ENCODE data around the gene SPRR1B. TPM values are rescaled to one million over a fixed set of nuclear protein-coding genes. Genes with fewer than 3 reads are reported as not detected.
"Not testable (repeated sequence)": the region's sequence is repeated elsewhere in the genome, so short reads cannot be mapped to it uniquely, and the experiment has no call there.

The SPRR1B gene, protein sequence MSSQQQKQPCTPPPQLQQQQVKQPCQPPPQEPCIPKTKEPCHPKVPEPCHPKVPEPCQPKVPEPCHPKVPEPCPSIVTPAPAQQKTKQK
- not detected for total RNA-seq
- long read RNA-seq, result 0 reads

DNA sequence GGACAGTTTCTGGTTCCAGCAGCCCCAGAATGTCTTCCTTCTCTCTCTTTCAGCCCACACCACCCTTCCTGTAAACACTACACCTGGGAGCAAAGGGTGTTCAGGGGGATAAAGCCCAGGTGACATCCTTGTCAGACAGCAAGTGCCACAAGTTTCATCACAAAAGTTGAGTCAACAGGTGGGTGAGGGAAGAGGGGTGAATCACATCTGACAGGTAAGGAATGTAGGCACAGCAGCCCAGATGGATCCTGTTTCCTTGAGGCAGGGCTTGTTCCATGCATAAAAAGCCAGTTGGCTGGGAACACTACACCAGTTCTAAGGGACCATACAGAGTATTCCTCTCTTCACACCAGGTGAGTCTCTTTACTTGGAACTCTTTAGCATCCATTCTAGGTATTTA lies at the start of gene SPRR1B:
TSS of gene SPRR1B (plus strand) at position 309 of the 400 bp plus-strand sequence. CDS start 1,143 bp downstream, outside the sequence.
- ATAC-seq (no peak), DNase-seq (ENCODE audit: missing footprints) (no peak)
- intact Hi-C loops (cut with DNase I), result no loop called here

DNA sequence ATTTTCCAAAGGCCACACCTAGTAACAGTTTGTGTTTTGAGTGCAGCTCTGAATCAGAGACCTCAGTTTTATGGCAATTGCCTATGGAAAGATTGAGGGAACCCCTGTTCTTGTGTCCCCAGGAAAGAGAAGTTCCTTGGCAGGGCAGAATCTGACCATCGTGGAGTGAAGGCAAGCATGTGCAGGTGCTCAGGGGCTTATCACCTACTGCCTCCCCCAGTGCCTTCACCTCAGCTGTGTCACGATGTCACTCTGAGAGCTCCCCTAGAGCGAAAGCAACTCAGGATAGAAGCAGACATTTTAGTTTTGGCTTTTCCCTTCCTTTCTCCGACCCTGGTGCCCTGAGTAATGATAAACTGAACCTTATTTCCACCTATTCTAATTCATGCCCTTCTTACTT lies 48.9 kb upstream of the SPRR1B start:
- DNase-seq (ENCODE audit: missing footprints) (no peak), ATAC-seq (no peak)
- intact Hi-C loops (cut with DNase I), result no loop called here

DNA sequence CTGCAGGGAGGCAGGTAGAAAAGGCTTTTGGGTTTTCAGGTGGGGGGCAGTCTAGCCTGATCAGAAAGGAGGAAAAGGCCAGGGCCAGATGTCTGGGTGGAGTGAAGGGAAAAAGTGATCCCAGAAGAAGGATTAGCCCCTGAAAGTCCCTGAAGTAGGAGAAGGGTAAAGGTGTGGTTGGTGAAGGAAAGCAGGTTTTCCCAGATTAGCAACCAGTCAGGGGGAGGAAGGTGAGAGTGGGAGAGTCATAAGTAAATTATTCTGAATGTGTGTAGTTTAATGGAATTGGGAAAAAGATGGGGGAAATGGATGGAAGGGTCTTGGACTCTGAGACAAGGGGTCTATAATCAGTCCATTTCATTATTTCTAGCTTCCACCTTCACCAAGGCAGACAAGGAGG lies 47.8 kb upstream of the SPRR1B start:
- ATAC-seq, result no peak
- intact Hi-C loops (cut with DNase I), result no loop called here
- DNase-seq (ENCODE audit: missing footprints), result no peak

DNA sequence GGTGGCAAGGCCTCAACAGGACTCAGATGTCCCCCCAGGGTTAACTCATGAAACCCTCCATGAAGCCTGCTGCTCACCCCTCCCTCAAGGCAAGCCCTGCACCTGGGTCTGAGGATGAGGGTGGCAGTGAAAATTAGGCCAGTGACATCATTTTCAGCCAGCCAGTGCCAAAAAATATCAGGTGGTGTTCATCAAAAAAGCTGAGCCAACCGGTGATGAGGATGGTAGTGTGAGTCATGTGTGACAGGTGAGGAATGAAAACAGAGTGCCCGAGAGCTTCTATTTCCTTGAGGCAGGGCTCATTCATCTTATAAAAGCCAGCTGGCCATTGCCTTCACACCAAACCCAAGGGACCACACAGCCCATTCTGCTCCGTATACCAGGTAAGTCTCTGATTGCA lies 47.3 kb upstream of the SPRR1B start, which contains the start of gene SPRR1A:
TSS of gene SPRR1A (plus strand) at position 339 of the 400 bp plus-strand sequence. CDS start 1,150 bp downstream, outside the sequence.
- no peak for DNase-seq (ENCODE audit: missing footprints)
- no peak for ATAC-seq
- intact Hi-C loops (cut with DNase I), result no loop called here

DNA sequence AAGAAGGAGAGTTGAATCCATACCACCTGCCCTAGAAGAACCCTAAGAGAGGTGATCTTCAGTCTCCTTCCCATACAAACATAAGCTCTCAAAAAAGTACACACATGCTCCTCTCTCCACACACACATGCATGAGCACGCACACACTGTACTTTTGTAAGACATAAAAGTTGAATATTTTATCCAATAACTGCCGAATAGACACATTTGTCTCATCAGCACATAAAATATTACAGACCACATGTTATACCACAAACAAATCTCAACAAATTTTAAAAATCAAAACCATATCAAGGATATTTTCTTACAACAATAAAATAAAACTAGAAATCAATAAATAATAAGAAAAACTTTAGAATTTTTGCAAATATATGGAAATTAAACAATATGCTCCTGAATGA lies 44.4 kb upstream of the SPRR1B start:
- DNase-seq (ENCODE audit: missing footprints) (no peak), ATAC-seq (no peak)
- intact Hi-C loops (cut with DNase I), result no loop called here

DNA sequence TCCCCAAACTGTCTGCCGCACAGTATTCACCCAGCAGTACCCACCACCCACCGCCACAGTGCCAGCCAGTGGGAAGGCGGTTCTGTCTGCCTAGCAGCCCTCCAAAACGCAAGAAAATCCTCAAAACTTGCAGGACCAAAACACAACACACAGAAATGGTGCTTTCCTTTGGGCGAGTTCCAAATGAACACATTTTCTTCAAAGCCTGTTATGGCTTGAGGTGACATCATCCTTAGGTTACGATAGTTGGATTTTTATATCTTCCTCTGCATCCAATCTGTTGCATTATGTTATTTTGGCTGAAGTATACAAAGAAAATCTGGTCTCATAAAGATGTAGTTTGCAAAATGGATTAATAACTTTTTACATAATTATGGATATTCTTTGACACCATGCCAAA lies 37.8 kb upstream of the SPRR1B start:
- intact Hi-C loops (cut with DNase I), result no loop called here
- ATAC-seq, result no peak
- no peak for DNase-seq (ENCODE audit: missing footprints)

DNA sequence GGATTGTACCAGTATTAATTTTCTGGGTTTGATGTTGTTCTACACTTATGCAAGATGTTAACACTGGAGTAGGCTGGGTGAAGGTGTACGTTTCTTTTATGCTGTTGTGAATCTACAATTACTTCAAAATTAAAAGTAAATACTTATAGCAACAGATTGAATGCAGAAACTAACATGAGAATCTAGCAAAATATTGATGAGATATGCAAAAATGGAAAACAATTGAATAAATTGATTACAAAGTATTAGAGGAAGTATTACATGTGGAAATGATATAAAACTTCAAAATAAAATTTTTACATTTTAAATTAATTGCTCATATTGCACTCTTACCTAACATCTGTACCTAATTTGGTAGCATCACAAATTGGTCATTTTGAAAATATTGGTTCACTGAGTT lies 35.2 kb upstream of the SPRR1B start:
- no peak for ATAC-seq
- intact Hi-C loops (cut with DNase I), result no loop called here
- no peak for DNase-seq (ENCODE audit: missing footprints)

DNA sequence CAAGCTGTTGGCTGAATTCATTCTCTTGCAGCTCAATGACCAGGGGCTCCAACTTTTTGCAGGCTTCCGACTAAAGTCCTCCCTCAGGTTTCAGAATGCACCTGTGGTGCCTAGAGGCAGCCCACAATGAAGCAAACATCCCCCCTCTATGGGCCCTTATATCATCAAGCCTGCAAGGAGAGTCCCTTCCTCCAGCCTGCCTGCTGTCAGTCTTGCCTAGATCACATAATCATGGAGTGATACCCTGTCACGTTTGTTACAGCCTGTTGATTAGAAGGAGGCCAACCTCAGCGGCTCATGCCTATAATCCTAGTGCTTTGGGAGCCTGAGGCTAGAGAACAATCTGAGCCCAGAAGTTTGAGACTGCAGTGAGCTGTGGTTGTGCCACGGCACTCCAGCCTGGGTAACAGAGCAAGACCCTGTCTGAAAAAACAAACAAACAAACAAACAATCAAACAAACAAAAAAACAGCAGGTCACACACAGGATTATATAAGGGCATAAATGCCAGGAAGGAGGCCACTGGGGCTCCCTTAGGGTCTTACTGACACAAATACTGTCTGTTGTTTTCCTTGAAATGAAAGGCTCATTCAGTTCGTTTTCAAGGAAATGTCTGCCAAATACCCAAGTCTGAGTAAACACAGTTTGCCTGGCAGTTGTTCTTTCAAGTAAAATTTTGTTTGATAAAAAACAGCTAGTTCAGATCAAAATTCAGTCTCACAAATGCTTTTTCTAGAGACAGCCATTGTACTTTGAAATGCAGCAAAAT lies 34.2 kb upstream of the SPRR1B start:
- ATAC-seq (no peak), DNase-seq (ENCODE audit: missing footprints) (no peak)
- intact Hi-C loops (cut with DNase I), result no loop called here

DNA sequence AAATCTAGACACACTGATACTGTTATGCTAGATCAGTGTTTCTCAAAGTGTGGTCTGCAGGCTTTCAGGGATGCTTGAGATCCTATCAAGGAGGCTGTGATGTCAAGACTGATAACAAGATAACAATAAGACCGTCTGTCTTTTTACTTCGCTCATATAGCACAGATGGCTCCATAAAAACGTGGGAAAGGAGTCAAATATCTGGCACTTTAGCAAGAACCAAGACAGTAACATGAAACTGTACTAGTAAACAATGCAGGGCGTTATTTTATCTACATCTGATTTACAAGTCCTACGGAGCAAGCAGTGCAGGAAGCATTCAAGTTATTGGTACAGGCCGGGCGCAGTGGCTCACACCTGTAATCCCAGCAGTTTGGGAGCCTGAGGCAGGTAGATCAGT lies 33.1 kb upstream of the SPRR1B start:
- ATAC-seq, result no peak
- intact Hi-C loops (cut with DNase I), result no loop called here
- no peak for DNase-seq (ENCODE audit: missing footprints)

DNA sequence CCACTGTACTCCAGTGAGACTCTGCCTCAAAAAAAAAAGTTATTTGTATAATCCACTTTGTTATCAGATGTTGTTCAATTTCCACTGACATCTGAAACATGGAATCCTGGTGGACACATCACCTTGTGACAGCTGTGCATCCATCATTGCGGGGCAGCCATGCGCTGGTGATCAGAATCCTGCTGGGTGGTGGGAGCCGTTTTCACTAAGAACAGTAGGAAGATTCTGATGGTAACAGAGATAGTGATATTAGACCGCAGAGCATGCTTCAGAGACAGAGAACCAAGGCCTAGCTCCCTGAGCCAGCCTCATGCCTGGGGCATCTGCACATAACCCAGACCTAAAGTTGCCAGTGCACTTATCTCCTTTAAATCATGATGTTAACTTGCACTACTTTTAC lies 32.5 kb upstream of the SPRR1B start:
- DNase-seq (ENCODE audit: missing footprints) (no peak), ATAC-seq (no peak)
- intact Hi-C loops (cut with DNase I), result no loop called here

DNA sequence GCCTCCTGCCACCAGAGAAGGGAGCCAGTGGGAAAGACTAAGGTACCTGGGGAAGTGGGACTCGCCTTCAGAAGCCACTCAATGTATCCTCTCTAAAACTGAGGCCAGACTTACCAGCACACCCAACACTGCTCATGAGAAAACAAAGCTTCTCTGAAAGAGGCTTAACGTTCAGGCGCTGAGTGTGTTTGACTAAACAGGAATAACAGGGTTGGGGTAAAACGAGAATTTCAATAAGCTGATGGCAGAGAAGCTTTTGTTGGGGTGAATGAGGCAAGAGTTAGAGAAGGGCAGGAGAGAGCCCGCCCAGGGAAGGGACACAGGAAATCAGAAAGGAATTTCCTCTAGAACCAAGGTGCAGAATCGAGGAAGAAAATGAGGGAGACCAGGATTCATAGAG lies 31.2 kb upstream of the SPRR1B start:
- DNase-seq (ENCODE audit: missing footprints) (no peak), ATAC-seq (no peak)
- intact Hi-C loops (cut with DNase I), result no loop called here

DNA sequence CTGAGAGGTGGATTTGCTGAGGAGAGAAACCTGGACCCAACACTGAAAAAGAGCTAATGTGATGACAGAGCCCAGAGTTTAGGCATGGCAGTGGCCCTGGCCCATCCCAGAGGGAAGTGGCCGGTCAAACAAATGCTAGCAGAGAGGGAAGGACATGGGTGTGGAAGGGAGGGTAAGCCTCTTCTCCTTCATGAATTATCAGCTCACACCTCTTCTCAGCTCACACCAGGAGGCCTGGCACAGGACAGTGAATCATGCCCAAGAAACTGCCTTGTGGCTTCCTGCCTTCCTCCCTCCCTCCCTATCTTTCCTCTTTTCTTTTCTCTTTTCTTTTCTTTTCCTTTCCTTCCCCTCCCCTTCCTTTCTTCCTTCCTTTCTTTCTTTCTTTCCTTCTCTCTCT lies 30.7 kb upstream of the SPRR1B start:
- intact Hi-C loops (cut with DNase I), result no loop called here
- no peak for ATAC-seq

DNA sequence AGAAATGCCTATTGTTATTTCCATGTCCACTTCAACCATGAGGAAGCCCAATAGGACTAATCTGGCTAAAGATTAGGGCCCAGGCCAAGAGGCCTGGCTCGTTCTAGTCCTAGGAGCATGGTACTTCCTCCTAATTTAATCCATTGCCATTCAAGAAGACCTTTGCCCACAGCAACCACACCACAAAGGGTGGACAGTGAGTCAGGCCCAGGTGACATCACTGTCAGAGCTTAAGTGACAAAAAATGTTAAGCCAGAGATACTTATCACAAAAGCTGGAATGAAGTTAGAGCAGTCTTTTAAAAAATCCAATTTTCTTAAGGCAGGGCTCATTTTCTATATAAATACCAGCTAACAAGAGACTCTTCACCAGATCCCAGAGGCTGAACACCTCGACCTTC lies 29.6 kb upstream of the SPRR1B start, which contains the start of gene SPRR3:
TSS of gene SPRR3 (plus strand) at position 368 of the 400 bp plus-strand sequence. CDS start 1,272 bp downstream, outside the sequence.
- DNase-seq (ENCODE audit: missing footprints) (no peak), ATAC-seq (no peak)
- intact Hi-C loops (cut with DNase I), result no loop called here

More for the DNA sequence above, 30.7 kb upstream of the SPRR1B start:
- no peak for DNase-seq (ENCODE audit: missing footprints)

DNA sequence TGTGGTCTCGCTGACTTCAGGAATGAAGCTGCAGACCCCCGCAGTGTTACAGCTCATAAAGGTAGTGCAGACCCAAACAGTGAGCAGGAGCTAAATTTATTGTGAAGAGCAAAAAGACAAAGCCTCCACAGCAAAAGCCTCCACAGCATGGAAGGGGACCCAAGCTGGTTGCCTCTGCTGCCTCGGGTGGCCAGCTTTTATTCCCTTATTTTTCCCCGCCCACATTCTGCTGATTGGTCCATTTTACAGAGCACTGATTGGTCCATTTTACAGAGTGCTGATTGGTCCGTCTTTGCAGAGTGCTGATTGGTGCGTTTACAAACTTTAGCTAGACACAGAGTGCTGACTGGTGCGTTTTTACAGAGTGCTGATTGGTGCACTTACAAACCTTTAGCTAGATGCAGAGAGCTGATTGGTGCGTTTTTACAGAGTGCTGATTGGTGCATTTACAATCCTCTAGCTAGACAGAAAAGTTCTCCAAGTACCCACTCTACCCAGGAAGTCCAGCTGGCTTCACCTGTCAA lies 19.7 kb upstream of the SPRR1B start:
- intact Hi-C loops (cut with DNase I); ATAC-seq; DNase-seq (ENCODE audit: missing footprints): not testable (repeated sequence)

DNA sequence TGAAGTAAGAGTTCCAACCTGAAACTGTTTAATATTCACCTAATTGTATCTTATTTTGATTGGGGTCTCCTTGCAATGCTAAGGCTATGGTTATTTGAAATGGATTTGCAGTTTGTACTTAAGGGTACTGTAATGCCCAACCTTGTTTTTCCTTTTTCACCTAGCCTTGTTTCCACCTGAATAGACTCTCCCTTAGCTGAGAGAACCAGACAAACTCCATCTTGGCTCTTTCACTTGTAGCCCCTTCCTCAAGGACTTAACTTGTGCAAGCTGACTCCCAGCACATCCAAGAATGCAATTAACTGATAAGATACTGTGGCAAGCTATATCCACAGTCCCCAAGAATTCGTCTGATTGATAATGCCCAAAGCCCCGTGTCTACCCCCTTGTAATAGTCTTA lies 9.2 kb upstream of the SPRR1B start:
- ATAC-seq; DNase-seq (ENCODE audit: missing footprints); intact Hi-C loops (cut with DNase I): not testable (repeated sequence)

DNA sequence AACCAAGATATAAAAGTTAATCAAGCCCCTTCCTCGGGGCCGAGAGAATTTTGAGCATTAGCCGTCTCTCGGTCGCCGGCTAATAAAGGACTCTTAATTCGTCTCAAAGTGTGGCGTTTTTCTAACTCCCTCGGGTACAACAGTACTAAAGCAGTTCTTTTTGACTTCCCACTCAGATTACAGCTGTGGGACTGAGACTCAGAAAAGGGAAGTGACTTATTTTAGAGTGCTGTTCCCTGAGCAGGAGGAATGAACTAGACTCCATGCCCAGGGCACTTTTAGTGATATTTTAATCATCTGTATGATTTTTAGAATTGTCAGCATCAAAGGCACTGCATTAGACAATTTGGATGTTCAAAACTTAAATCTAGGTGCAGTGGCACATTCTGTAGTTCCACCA lies 8.7 kb upstream of the SPRR1B start:
- intact Hi-C loops (cut with DNase I); ATAC-seq; DNase-seq (ENCODE audit: missing footprints): not testable (repeated sequence)

DNA sequence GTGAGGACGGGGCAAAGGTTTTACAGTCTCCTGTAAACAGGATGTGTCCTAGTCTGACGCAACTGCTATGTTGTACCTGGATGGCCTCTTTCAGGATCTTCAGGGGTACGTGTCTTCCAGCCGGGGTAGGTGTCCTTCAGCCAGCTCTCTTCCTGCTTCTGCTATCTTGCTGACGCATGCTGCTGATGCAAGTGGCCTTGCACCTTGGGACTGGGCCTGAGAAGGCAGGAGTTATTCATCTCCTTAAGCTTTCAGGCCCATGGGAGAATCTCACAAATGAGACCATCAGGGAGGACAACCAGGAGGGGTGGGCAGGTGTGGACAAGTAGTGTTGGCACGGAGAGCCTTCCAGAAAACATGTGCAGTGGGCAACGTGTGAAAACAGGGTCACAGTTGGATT lies 7.9 kb upstream of the SPRR1B start:
- no peak for DNase-seq (ENCODE audit: missing footprints)
- intact Hi-C loops (cut with DNase I), result no loop called here
- ATAC-seq, result no peak

DNA sequence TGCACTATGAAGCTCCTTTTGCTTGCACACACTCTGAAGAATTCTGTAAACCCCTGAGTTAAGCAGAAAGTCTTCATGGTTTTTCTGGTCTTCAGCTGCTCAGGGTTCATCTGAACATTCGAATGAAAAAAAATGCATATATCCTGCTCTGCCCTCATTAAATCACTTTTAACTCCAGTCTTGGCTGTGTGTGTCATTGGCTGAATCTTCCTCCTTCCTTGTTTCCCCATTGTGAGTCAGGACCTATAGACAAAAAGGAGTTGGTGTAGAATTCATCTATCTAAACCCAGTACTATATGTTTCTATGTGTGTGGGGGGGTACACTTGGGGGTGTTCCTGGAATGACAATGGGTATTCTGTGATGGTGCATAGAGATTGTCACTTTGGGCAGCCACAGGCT lies 6.6 kb upstream of the SPRR1B start:
- no peak for ATAC-seq
- intact Hi-C loops (cut with DNase I), result no loop called here
- no peak for DNase-seq (ENCODE audit: missing footprints)

DNA sequence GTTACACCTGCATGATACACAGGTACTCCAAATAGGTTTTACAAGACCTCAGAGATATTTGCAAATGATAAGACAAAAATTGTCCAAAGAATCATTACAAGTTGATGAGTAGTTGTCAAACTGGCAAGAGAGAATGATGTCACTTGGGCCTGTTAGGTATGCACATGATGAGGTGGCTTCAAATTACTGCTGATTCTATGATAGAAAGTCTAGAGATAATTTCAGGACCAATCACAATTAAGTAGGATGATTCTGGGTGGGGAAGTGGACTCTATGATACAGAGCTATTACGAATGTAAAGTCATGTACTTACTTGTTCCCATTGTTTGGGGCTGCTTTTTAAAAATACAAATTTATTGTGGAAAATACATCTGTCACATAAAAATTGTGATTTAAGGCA lies 5.2 kb upstream of the SPRR1B start:
- no peak for DNase-seq (ENCODE audit: missing footprints)
- intact Hi-C loops (cut with DNase I), result no loop called here

DNA sequence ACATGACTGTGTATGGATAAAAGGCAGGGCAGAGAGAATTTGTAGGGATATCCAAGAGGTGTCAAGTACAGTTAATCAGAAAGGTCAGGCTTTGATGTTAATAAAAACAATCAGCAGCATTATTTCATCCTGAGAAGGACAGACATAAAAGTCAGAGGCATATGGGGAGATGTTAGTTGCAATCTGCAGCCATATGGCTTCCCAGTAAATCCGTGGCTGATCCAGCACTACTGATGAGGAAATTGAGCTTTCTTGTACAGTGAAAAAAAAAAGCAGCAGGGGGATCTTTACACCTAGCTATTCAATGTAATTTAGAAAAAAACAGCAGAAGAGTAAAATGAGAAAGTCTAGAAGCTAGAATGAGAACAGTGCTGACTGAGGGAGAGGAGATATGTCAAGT lies 2.2 kb upstream of the SPRR1B start:
- intact Hi-C loops (cut with DNase I), result no loop called here
- DNase-seq (ENCODE audit: missing footprints) (no peak), ATAC-seq (no peak)

More for the DNA sequence above, 5.2 kb upstream of the SPRR1B start:
- no peak for ATAC-seq

Measured in Right ventricle myocardium inferior (tissue), 1 donor.